Right lobe of liver (tissue), 4 donors: Measurements from ENCODE around the gene NUP58.

Source experiments
- CTCF ChIP-seq, 4 donors: fragments of 200-600 bp in 3 of 4; fragments of 450-650 bp in 1 of 4; IDR thresholded peaks; one replicate each; pipeline versions ENCODE4 v1.5.1 to v1.8.0; 2016 to 2022; ENCODE audit warnings: antibody characterized with exemption in 4 of 4, mild to moderate bottlenecking in 2 of 4
- POLR2A ChIP-seq: fragments of 450-650 bp; IDR thresholded peaks from one replicate; pipeline ENCODE4 v1.6.1; 2017; ENCODE audit warnings: antibody characterized with exemption, mild to moderate bottlenecking
- donor health status: DM: no; HTN: no; CAD: no.
- donor health status: DM: no; HTN: no; CAD: no.
- donor health status: DM: no; HTN: yes; CAD: no.

- peak; percentile 56 to 64 (median 60) for TF ChIP-seq CTCF (IDR thresholded peaks at IDR 0.05)
- TF ChIP-seq POLR2A = no peak
These were observed 74.4 kb downstream of the NUP58 start for GRCh38 chr13:25375727-25376358.
